Measurements from ENCODE around the gene OR5K4. TPM values are rescaled to one million over a fixed set of nuclear protein-coding genes. Genes with fewer than 3 reads are reported as not detected.

The OR5K4 gene
- total and polyA plus RNA-seq, 2 donors from 2014 or later = not detected

- H3K9ac ChIP-seq (ENCODE audit: low read length in 3 of 3) = no peak overlapping the region
- FAIRE-seq = no peak
Measured at GRCh38 chr3:98331329-98331728, 22.3 kb upstream of the OR5K4 start.

GRCh38 chr3:98333989-98334606, 19.6 kb upstream of the OR5K4 start:
- FAIRE-seq (no peak), DNase-seq (peak in 1 of 5 donors; percentile 30)
- Histone ChIP-seq H3K9me3 (ENCODE audit: control insufficient read depth in 2 of 3, insufficient read depth in 1 of 3, low read length in 3 of 3) (no peaks in the 10 kb centered on the region), H3K36me3 (ENCODE audit: control insufficient read depth in 2 of 3, insufficient read depth in 3 of 3, low read length in 3 of 3) (no peaks in the 10 kb centered on the region), H3K27me3 (ENCODE audit: control insufficient read depth, insufficient read depth, low read length) (no peaks in the 10 kb centered on the region), H3K4me1 (ENCODE audit: control insufficient read depth in 2 of 3, insufficient read depth in 2 of 3, low read depth in 1 of 3, low read length in 3 of 3) (no peaks in the 10 kb centered on the region), H3K4me3 (ENCODE audit: low read length in 3 of 3) (no peak overlapping the region), H3K9ac (ENCODE audit: low read length in 3 of 3) (no peak overlapping the region), H3K27ac (ENCODE audit: low read depth in 2 of 2, low read length in 2 of 2) (no peak overlapping the region)
- intact Hi-C loops (cut with DNase I) = no loop called here
- no peak for TF ChIP-seq CTCF (IDR thresholded peaks at IDR 0.05; ENCODE audit: borderline replicate concordance, extremely low read depth, insufficient read depth)

More at GRCh38 chr3:98331329-98331728, 22.3 kb upstream of the OR5K4 start:
- no peak for TF ChIP-seq CTCF (IDR thresholded peaks at IDR 0.05; ENCODE audit: borderline replicate concordance, extremely low read depth, insufficient read depth)
- intact Hi-C loops (cut with DNase I) = no loop called here
- H3K4me3 ChIP-seq (ENCODE audit: low read length in 3 of 3) = no peak overlapping the region
- H3K27ac ChIP-seq (ENCODE audit: low read depth in 2 of 2, low read length in 2 of 2) = no peak overlapping the region
- H3K27me3 ChIP-seq (ENCODE audit: control insufficient read depth, insufficient read depth, low read length) = no peaks in the 10 kb centered on the region
- no peak for DNase-seq
- no peaks in the 10 kb centered on the region for H3K4me1 ChIP-seq (ENCODE audit: control insufficient read depth in 2 of 3, insufficient read depth in 2 of 3, low read depth in 1 of 3, low read length in 3 of 3)
- no peaks in the 10 kb centered on the region for H3K9me3 ChIP-seq (ENCODE audit: control insufficient read depth in 2 of 3, insufficient read depth in 1 of 3, low read length in 3 of 3)
- H3K36me3 ChIP-seq (ENCODE audit: control insufficient read depth in 2 of 3, insufficient read depth in 3 of 3, low read length in 3 of 3) = no peaks in the 10 kb centered on the region

DNA sequence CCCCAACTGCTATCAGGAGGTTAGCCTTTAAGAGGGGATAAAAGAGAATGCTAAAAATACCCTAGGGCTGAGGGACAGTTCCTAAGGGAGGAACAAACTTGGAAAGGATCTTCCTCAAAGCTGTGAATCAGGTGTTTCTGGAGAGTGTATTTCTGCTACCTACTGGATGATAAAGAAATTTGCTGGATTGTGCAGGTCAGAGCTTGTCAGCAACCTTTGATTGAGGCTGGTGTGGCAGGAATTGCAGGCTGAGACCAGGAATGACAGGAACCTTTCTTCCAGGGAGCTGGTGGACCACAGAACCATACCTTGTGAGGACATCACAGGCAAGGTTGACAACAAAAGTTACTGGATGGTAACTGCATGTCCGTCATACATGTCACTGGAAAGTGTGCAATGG, 14.6 kb upstream of the OR5K4 start:
- no peak for TF ChIP-seq CTCF (IDR thresholded peaks at IDR 0.05; ENCODE audit: borderline replicate concordance, extremely low read depth, insufficient read depth)
- Histone ChIP-seq H3K9ac (ENCODE audit: low read length in 3 of 3) (no peak overlapping the region), H3K9me3 (ENCODE audit: control insufficient read depth in 2 of 3, insufficient read depth in 1 of 3, low read length in 3 of 3) (no peaks in the 10 kb centered on the region), H3K36me3 (ENCODE audit: control insufficient read depth in 2 of 3, insufficient read depth in 3 of 3, low read length in 3 of 3) (no peaks in the 10 kb centered on the region), H3K4me3 (ENCODE audit: low read length in 3 of 3) (no peak overlapping the region), H3K4me1 (ENCODE audit: control insufficient read depth in 2 of 3, insufficient read depth in 2 of 3, low read depth in 1 of 3, low read length in 3 of 3) (no peaks in the 10 kb centered on the region), H3K27me3 (ENCODE audit: control insufficient read depth, insufficient read depth, low read length) (no peaks in the 10 kb centered on the region), H3K27ac (ENCODE audit: low read depth in 2 of 2, low read length in 2 of 2) (no peak overlapping the region)
- FAIRE-seq (no peak), DNase-seq (no peak)
- intact Hi-C loops (cut with DNase I) = no loop called here

DNA sequence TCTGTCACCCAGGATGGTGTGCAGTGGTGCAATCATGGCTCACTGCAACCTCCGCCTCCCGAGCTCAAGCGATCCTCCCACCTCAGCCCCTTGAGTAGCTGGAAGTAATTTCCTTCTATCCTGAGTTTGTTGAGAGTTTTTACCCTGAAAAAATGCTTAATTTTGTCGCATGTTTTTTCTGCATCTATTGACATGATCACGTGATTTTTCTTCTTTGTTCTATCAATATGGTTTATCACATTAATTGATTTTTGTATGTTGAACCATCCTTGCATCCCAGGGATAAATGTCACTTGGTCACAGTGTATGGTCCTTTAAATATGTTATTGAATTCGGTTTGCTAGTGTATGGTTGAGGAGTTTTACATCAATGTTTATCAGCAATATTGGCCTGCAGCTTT, 11.9 kb upstream of the OR5K4 start:
- intact Hi-C loops (cut with DNase I) = no loop called here
- H3K36me3 ChIP-seq (ENCODE audit: control insufficient read depth in 2 of 3, insufficient read depth in 3 of 3, low read length in 3 of 3) = no peaks in the 10 kb centered on the region
- FAIRE-seq (no peak), DNase-seq (no peak)
- H3K9me3 ChIP-seq (ENCODE audit: control insufficient read depth in 2 of 3, insufficient read depth in 1 of 3, low read length in 3 of 3) = no peaks in the 10 kb centered on the region
- no peaks in the 10 kb centered on the region for H3K4me1 ChIP-seq (ENCODE audit: control insufficient read depth in 2 of 3, insufficient read depth in 2 of 3, low read depth in 1 of 3, low read length in 3 of 3)
- no peak overlapping the region for H3K27ac ChIP-seq (ENCODE audit: low read depth in 2 of 2, low read length in 2 of 2)
- H3K27me3 ChIP-seq (ENCODE audit: control insufficient read depth, insufficient read depth, low read length) = no peaks in the 10 kb centered on the region
- no peak overlapping the region for H3K9ac ChIP-seq (ENCODE audit: low read length in 3 of 3)
- TF ChIP-seq CTCF (IDR thresholded peaks at IDR 0.05; ENCODE audit: borderline replicate concordance, extremely low read depth, insufficient read depth) = no peak
- H3K4me3 ChIP-seq (ENCODE audit: low read length in 3 of 3) = no peak overlapping the region
